Ectodermal cell (in vitro differentiated cells): Measurements from ENCODE around the gene MYB.

ENCODE experiments used
- H3K27ac ChIP-seq: 2 replicates; pipeline ENCODE4 v1.7.0; 2013; ENCODE audit warnings: mild to moderate bottlenecking, low read depth, low read length; ENCODE audit not compliant: insufficient read depth, poor library complexity, severe bottlenecking
- H3K27me3 ChIP-seq: 2 replicates; pipeline ENCODE4 v1.7.0; 2013; ENCODE audit warnings: mild to moderate bottlenecking, low read length; ENCODE audit not compliant: insufficient read depth, control insufficient read depth, poor library complexity, severe bottlenecking
- H3K36me3 ChIP-seq: one replicate; pipeline ENCODE4 v1.7.0; 2013; ENCODE audit warnings: low read length; ENCODE audit not compliant: control insufficient read depth, insufficient read depth
- H3K4me1 ChIP-seq: one replicate; pipeline ENCODE4 v1.7.0; 2013; ENCODE audit warnings: low read length; ENCODE audit not compliant: control insufficient read depth, insufficient read depth
- H3K4me3 ChIP-seq: 2 replicates; pipeline ENCODE4 v1.7.0; 2013; ENCODE audit warnings: low read depth, low read length, control low read depth; ENCODE audit not compliant: insufficient read depth
- H3K9me3 ChIP-seq: 2 replicates; pipeline ENCODE4 v1.7.0; 2013; ENCODE audit warnings: mild to moderate bottlenecking, low read length, moderate library complexity; ENCODE audit not compliant: control insufficient read depth
- whole genome bisulfite sequencing, 2 experiments: methylation state at CpG; one replicate each; pipeline ENCODE4 v1.1.7; 2013; ENCODE audit warnings: missing lambda C conversion rate in 2 of 2; 5-methylcytosine and 5-hydroxymethylcytosine counted together

MYB gene

GRCh38 chr6:135219346-135219745, 38.2 kb downstream of the MYB start:
- Histone ChIP-seq H3K27ac (no peak overlapping the region), H3K4me1 (no peaks in the 10 kb centered on the region), H3K9me3 (no peaks in the 10 kb centered on the region), H3K27me3 (no peaks in the 10 kb centered on the region), H3K36me3 (no peaks in the 10 kb centered on the region), H3K4me3 (no peak overlapping the region)
- 92 to 95% methylated on average over 6 of the region's 6 CpGs for WGBS, 2 experiments

GRCh38 chr6:135221042-135221441, 39.9 kb downstream of the MYB start:
- Histone ChIP-seq H3K9me3 (no peaks in the 10 kb centered on the region), H3K27me3 (no peaks in the 10 kb centered on the region), H3K4me3 (no peak overlapping the region), H3K27ac (no peak overlapping the region), H3K4me1 (no peaks in the 10 kb centered on the region), H3K36me3 (no peaks in the 10 kb centered on the region)
- 94 to 98% methylated on average over 2 to 3 of the region's 3 CpGs for WGBS, 2 experiments

- WGBS, 2 experiments: 100% methylated on average over 1 of the region's 1 CpG; no CpG with 5 or more reads in 1 of the 2 experiments
- H3K36me3 ChIP-seq: no peaks in the 10 kb centered on the region
- H3K27me3 ChIP-seq: no peaks in the 10 kb centered on the region
- no peaks in the 10 kb centered on the region for H3K9me3 ChIP-seq
- H3K4me3 ChIP-seq: no peak overlapping the region
- H3K4me1 ChIP-seq: no peaks in the 10 kb centered on the region
- H3K27ac ChIP-seq: no peak overlapping the region
Measured at GRCh38 chr6:135221505-135221904, 40.4 kb downstream of the MYB start.

- no peaks in the 10 kb centered on the region for H3K27me3 ChIP-seq
- no peaks in the 10 kb centered on the region for H3K4me1 ChIP-seq
- no peaks in the 10 kb centered on the region for H3K9me3 ChIP-seq
- H3K4me3 ChIP-seq: no peak overlapping the region
- H3K27ac ChIP-seq: no peak overlapping the region
- no peaks in the 10 kb centered on the region for H3K36me3 ChIP-seq
- 89 to 91% methylated on average over 5 of the region's 5 CpGs for WGBS, 2 experiments
Measured at GRCh38 chr6:135222623-135223022, 41.5 kb downstream of the MYB start.

GRCh38 chr6:135224037-135224647, 43.0 kb downstream of the MYB start:
- H3K36me3 ChIP-seq: no peaks in the 10 kb centered on the region
- H3K4me3 ChIP-seq: no peak overlapping the region
- no peak overlapping the region for H3K27ac ChIP-seq
- H3K27me3 ChIP-seq: no peaks in the 10 kb centered on the region
- 82 to 85% methylated on average over 4 to 6 of the region's 6 CpGs for WGBS, 2 experiments
- H3K4me1 ChIP-seq: no peaks in the 10 kb centered on the region
- no peaks in the 10 kb centered on the region for H3K9me3 ChIP-seq

GRCh38 chr6:135225911-135226310, 44.8 kb downstream of the MYB start:
- no peaks in the 10 kb centered on the region for H3K27me3 ChIP-seq
- no peaks in the 10 kb centered on the region for H3K36me3 ChIP-seq
- no peaks in the 10 kb centered on the region for H3K4me1 ChIP-seq
- no peaks in the 10 kb centered on the region for H3K9me3 ChIP-seq
- H3K27ac ChIP-seq: no peak overlapping the region
- WGBS, 2 experiments: 73 to 100% methylated on average over 3 to 5 of the region's 5 CpGs
- H3K4me3 ChIP-seq: no peak overlapping the region

- WGBS, 2 experiments: 95% methylated on average over 1 of the region's 1 CpG
- Histone ChIP-seq H3K27ac (no peak overlapping the region), H3K9me3 (no peaks in the 10 kb centered on the region), H3K4me3 (no peak overlapping the region), H3K4me1 (no peaks in the 10 kb centered on the region), H3K36me3 (no peaks in the 10 kb centered on the region), H3K27me3 (no peaks in the 10 kb centered on the region)
Measured at GRCh38 chr6:135226537-135226936, 45.4 kb downstream of the MYB start.

GRCh38 chr6:135227349-135227748, 46.2 kb downstream of the MYB start:
- no peak overlapping the region for H3K27ac ChIP-seq
- no peaks in the 10 kb centered on the region for H3K9me3 ChIP-seq
- H3K36me3 ChIP-seq: no peaks in the 10 kb centered on the region
- no peaks in the 10 kb centered on the region for H3K4me1 ChIP-seq
- WGBS, 2 experiments: 97 to 100% methylated on average over 1 to 2 of the region's 2 CpGs
- H3K4me3 ChIP-seq: no peak overlapping the region
- no peaks in the 10 kb centered on the region for H3K27me3 ChIP-seq

- Histone ChIP-seq H3K27ac (no peak overlapping the region), H3K4me3 (no peak overlapping the region), H3K27me3 (no peaks in the 10 kb centered on the region), H3K9me3 (no peaks in the 10 kb centered on the region), H3K36me3 (no peaks in the 10 kb centered on the region), H3K4me1 (no peaks in the 10 kb centered on the region)
- 96 to 98% methylated on average over 4 of the region's 4 CpGs for WGBS, 2 experiments
Measured at GRCh38 chr6:135227758-135228157, 46.6 kb downstream of the MYB start.

- Histone ChIP-seq H3K27me3 (no peaks in the 10 kb centered on the region), H3K9me3 (no peaks in the 10 kb centered on the region), H3K4me1 (no peaks in the 10 kb centered on the region), H3K27ac (no peak overlapping the region), H3K4me3 (no peak overlapping the region), H3K36me3 (no peaks in the 10 kb centered on the region)
- 90 to 91% methylated on average over 6 of the region's 6 CpGs for WGBS, 2 experiments
Measured at GRCh38 chr6:135228486-135228885, 47.4 kb downstream of the MYB start.

GRCh38 chr6:135229996-135230395, 48.9 kb downstream of the MYB start:
- Histone ChIP-seq H3K36me3 (no peaks in the 10 kb centered on the region), H3K27ac (no peak overlapping the region), H3K4me1 (no peaks in the 10 kb centered on the region), H3K27me3 (no peaks in the 10 kb centered on the region), H3K4me3 (no peak overlapping the region), H3K9me3 (no peaks in the 10 kb centered on the region)
- 81 to 85% methylated on average over 2 of the region's 2 CpGs for WGBS, 2 experiments
